ENCODE data around the gene PDK4. TPM values are rescaled to one million over a fixed set of nuclear protein-coding genes. Genes with fewer than 3 reads are reported as not detected.

Gene PDK4
- total and polyA plus RNA-seq, 2 of the 13 experiments (the other 11 are each of a cell fraction or from before 2014, with no cell fraction given), result 0.04 TPM; not detected in 1

GRCh38 chr7:95590387-95591248 is 5.7 kb downstream of the PDK4 start (continued):
- TF ChIP-seq AKNA (CRISPR knock-in tag; IDR thresholded peaks at IDR 0.05; ENCODE audit: borderline replicate concordance), result no peak
- no peak; the same call in 1 of the 2 replicates for TF ChIP-seq ZMYM4 (CRISPR knock-in tag; IDR thresholded peaks at IDR 0.05)
- no peak for TF ChIP-seq ZNF30 (CRISPR knock-in tag; IDR thresholded peaks at IDR 0.05)
- no peak for TF ChIP-seq ZNF451 (CRISPR knock-in tag; IDR thresholded peaks at IDR 0.05)
- TF ChIP-seq RBM22 (optimal IDR thresholded peaks at IDR 0.05; ENCODE audit: low read length), result no peak
- no peak for TF ChIP-seq ATF7-NPFF (CRISPR knock-in tag; IDR thresholded peaks at IDR 0.05; ENCODE audit: low read depth)
- TF ChIP-seq ZEB1 (IDR thresholded peaks at IDR 0.05; ENCODE audit: insufficient replicate concordance, low read depth), result no peak
- no peak for TF ChIP-seq ZNF362 (CRISPR knock-in tag; IDR thresholded peaks at IDR 0.05; ENCODE audit: borderline replicate concordance)
- no peak for TF ChIP-seq SRSF4 (IDR thresholded peaks at IDR 0.05; ENCODE audit: low read depth, low read length, poor library complexity, severe bottlenecking)
- TF ChIP-seq HIC2 (CRISPR knock-in tag; IDR thresholded peaks at IDR 0.05; ENCODE audit: low read depth), result no peak
- TF ChIP-seq ZNF781 (CRISPR knock-in tag; IDR thresholded peaks at IDR 0.05; ENCODE audit: borderline replicate concordance, not compliant biosample characterization), result no peak
- TF ChIP-seq PRMT3 (CRISPR knock-in tag; IDR thresholded peaks at IDR 0.05; ENCODE audit: borderline replicate concordance, low read depth), result no peak
- no peak for TF ChIP-seq ISX (CRISPR knock-in tag; conservative IDR thresholded peaks at IDR 0.05)
- TF ChIP-seq PRPF4 (IDR thresholded peaks at IDR 0.05; ENCODE audit: low read depth, low read length, poor library complexity, severe bottlenecking), result no peak
- TF ChIP-seq THAP9 (CRISPR knock-in tag; IDR thresholded peaks at IDR 0.05; ENCODE audit: borderline replicate concordance), result no peak
- no peak for TF ChIP-seq RXRA (CRISPR knock-in tag; IDR thresholded peaks at IDR 0.05)
- no peak for TF ChIP-seq CBFB (CRISPR knock-in tag; IDR thresholded peaks at IDR 0.05)
